ENCODE measurements around the gene NCKAP5. TPM values are rescaled to one million over a fixed set of nuclear protein-coding genes. Genes with fewer than 3 reads are reported as not detected.

The NCKAP5 gene
- total RNA-seq, 3 donors from 2014 or later (not counting 1 experiment from before 2014, with no cell fraction given) = 0.12 to 0.20 TPM; not detected in 1

- intact Hi-C loops (cut with micrococcal nuclease) = no loop called here
- H3K27me3 Mint-ChIP-seq (ENCODE audit: low read depth in 2 of 2) = no peaks in the 10 kb centered on the region
- peaks cover 3 to 8% of the 10 kb centered on the region in 2 donors for H3K9me3 Mint-ChIP-seq
- no peak overlapping the region for H3K27ac Mint-ChIP-seq
- TF ChIP-seq, protein P1, sequence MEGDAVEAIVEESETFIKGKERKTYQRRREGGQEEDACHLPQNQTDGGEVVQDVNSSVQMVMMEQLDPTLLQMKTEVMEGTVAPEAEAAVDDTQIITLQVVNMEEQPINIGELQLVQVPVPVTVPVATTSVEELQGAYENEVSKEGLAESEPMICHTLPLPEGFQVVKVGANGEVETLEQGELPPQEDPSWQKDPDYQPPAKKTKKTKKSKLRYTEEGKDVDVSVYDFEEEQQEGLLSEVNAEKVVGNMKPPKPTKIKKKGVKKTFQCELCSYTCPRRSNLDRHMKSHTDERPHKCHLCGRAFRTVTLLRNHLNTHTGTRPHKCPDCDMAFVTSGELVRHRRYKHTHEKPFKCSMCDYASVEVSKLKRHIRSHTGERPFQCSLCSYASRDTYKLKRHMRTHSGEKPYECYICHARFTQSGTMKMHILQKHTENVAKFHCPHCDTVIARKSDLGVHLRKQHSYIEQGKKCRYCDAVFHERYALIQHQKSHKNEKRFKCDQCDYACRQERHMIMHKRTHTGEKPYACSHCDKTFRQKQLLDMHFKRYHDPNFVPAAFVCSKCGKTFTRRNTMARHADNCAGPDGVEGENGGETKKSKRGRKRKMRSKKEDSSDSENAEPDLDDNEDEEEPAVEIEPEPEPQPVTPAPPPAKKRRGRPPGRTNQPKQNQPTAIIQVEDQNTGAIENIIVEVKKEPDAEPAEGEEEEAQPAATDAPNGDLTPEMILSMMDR (IDR thresholded peaks at IDR 0.05) = no peak
- no peak overlapping the region for H3K4me3 Mint-ChIP-seq
- ATAC-seq (no peak), DNase-seq (no peak)
- Histone ChIP-seq H3K4me3 (ENCODE audit: low read length) (no peak overlapping the region), H3K9me3 (ENCODE audit: control insufficient read depth, insufficient read depth, low read length) (no peaks in the 10 kb centered on the region), H3K36me3 (ENCODE audit: control insufficient read depth, insufficient read depth, low read length) (no peaks in the 10 kb centered on the region), H3K27ac (ENCODE audit: low read length) (no peak overlapping the region), H3K27me3 (ENCODE audit: control insufficient read depth, insufficient read depth, low read length) (no peaks in the 10 kb centered on the region), H3K4me1 (ENCODE audit: control insufficient read depth, insufficient read depth, low read length) (no peaks in the 10 kb centered on the region)
- H3K4me1 Mint-ChIP-seq = no peaks in the 10 kb centered on the region
- no peaks in the 10 kb centered on the region for H3K36me3 Mint-ChIP-seq
- 69% methylated on average over 3 of the region's 3 CpGs for WGBS (ENCODE audit: insufficient coverage)
Measured at GRCh38 chr2:133092571-133092970, 475.7 kb downstream of the NCKAP5 start.

DNA sequence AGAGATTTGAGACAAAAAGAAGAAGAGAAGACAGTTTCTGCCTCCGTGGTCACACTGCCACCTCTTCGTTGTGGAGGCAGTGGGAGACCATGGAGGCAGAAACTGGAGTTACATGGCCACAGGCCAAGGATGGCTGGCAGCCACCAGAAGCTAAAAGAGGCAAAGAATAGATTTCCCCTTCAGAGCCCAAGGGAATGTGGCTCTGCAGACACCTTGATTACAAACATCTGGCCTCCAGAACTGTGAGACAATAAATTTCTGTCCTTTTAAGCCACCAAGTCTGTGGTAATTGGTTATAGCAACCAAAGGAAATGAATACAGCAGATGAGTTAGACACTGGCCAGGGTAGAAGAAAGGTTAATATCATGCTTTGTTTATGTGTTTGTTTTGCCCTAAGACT is 477.9 kb downstream of the NCKAP5 start:
- H3K36me3 ChIP-seq (ENCODE audit: control insufficient read depth, insufficient read depth, low read length) = no peaks in the 10 kb centered on the region
- H3K4me1 ChIP-seq (ENCODE audit: control insufficient read depth, insufficient read depth, low read length) = no peaks in the 10 kb centered on the region
- no peak overlapping the region for H3K27ac ChIP-seq (ENCODE audit: low read length)
- Mint-ChIP-seq H3K27me3 (ENCODE audit: low read depth in 2 of 2) (no peaks in the 10 kb centered on the region), H3K36me3 (no peaks in the 10 kb centered on the region), H3K27ac (no peak overlapping the region), H3K9me3 (peaks cover 3 to 8% of the 10 kb centered on the region in 2 donors), H3K4me3 (no peak overlapping the region), H3K4me1 (no peaks in the 10 kb centered on the region)
- DNase-seq (no peak), ATAC-seq (no peak)
- H3K9me3 ChIP-seq (ENCODE audit: control insufficient read depth, insufficient read depth, low read length) = no peaks in the 10 kb centered on the region
- H3K4me3 ChIP-seq (ENCODE audit: low read length) = no peak overlapping the region
- H3K27me3 ChIP-seq (ENCODE audit: control insufficient read depth, insufficient read depth, low read length) = no peaks in the 10 kb centered on the region
- 68% methylated on average over 2 of the region's 2 CpGs for WGBS (ENCODE audit: insufficient coverage)
- intact Hi-C loops (cut with micrococcal nuclease) = no loop called here
- TF ChIP-seq, protein P1 (IDR thresholded peaks at IDR 0.05) = no peak

GRCh38 chr2:133086176-133086575 is 482.1 kb downstream of the NCKAP5 start:
- ATAC-seq (no peak), DNase-seq (no peak)
- H3K27ac ChIP-seq (ENCODE audit: low read length) = no peak overlapping the region
- H3K27me3 ChIP-seq (ENCODE audit: control insufficient read depth, insufficient read depth, low read length) = no peaks in the 10 kb centered on the region
- intact Hi-C loops (cut with micrococcal nuclease) = no loop called here
- H3K4me3 ChIP-seq (ENCODE audit: low read length) = no peak overlapping the region
- H3K36me3 ChIP-seq (ENCODE audit: control insufficient read depth, insufficient read depth, low read length) = no peaks in the 10 kb centered on the region
- Mint-ChIP-seq H3K9me3 (peaks cover 8 to 9% of the 10 kb centered on the region in 2 donors), H3K27me3 (ENCODE audit: low read depth in 2 of 2) (no peaks in the 10 kb centered on the region), H3K4me3 (no peak overlapping the region), H3K27ac (no peak overlapping the region), H3K36me3 (no peaks in the 10 kb centered on the region), H3K4me1 (no peaks in the 10 kb centered on the region)
- WGBS (ENCODE audit: insufficient coverage) = 86% methylated on average over 5 of the region's 6 CpGs
- TF ChIP-seq, protein P1 (IDR thresholded peaks at IDR 0.05) = no peak
- H3K9me3 ChIP-seq (ENCODE audit: control insufficient read depth, insufficient read depth, low read length) = no peaks in the 10 kb centered on the region
- H3K4me1 ChIP-seq (ENCODE audit: control insufficient read depth, insufficient read depth, low read length) = no peaks in the 10 kb centered on the region

- no peaks in the 10 kb centered on the region for H3K4me1 Mint-ChIP-seq
- H3K36me3 ChIP-seq (ENCODE audit: control insufficient read depth, insufficient read depth, low read length) = no peaks in the 10 kb centered on the region
- no peak overlapping the region for H3K4me3 Mint-ChIP-seq
- no peak for DNase-seq
- 100% methylated on average over 2 of the region's 2 CpGs for WGBS (ENCODE audit: insufficient coverage)
- no peaks in the 10 kb centered on the region for H3K36me3 Mint-ChIP-seq
- H3K4me1 ChIP-seq (ENCODE audit: control insufficient read depth, insufficient read depth, low read length) = no peaks in the 10 kb centered on the region
- ATAC-seq = no peak
- TF ChIP-seq, protein P1 (IDR thresholded peaks at IDR 0.05) = no peak
- peaks cover 8 to 10% of the 10 kb centered on the region in 2 donors for H3K9me3 Mint-ChIP-seq
- no peaks in the 10 kb centered on the region for H3K27me3 Mint-ChIP-seq (ENCODE audit: low read depth in 2 of 2)
- no peak overlapping the region for H3K4me3 ChIP-seq (ENCODE audit: low read length)
- no peak overlapping the region for H3K27ac Mint-ChIP-seq
- H3K27me3 ChIP-seq (ENCODE audit: control insufficient read depth, insufficient read depth, low read length) = no peaks in the 10 kb centered on the region
- no peaks in the 10 kb centered on the region for H3K9me3 ChIP-seq (ENCODE audit: control insufficient read depth, insufficient read depth, low read length)
- intact Hi-C loops (cut with micrococcal nuclease) = no loop called here
- H3K27ac ChIP-seq (ENCODE audit: low read length) = no peak overlapping the region
Measured at GRCh38 chr2:133085646-133086045, 482.6 kb downstream of the NCKAP5 start.
